ENCODE data around the gene TUBB1. TPM values are rescaled to one million over a fixed set of nuclear protein-coding genes. Genes with fewer than 3 reads are reported as not detected.

Gene TUBB1
- total and polyA plus RNA-seq, 2 of the 13 experiments (the other 11 are each of a cell fraction or from before 2014, with no cell fraction given) = 0.11 to 57.6 TPM

- TF ChIP-seq ZNF766 (CRISPR knock-in tag; IDR thresholded peaks at IDR 0.05; ENCODE audit: borderline replicate concordance) (peak; percentile 95), CHD4 (IDR thresholded peaks at IDR 0.05; ENCODE audit: borderline replicate concordance, low read length) (no peak), U2AF1 (optimal IDR thresholded peaks at IDR 0.05; ENCODE audit: low read depth, low read length) (peak; percentile 27), CAMTA2 (CRISPR knock-in tag; IDR thresholded peaks at IDR 0.05; ENCODE audit: borderline replicate concordance) (peak; percentile 96), ZBTB20 (CRISPR knock-in tag; IDR thresholded peaks at IDR 0.05; ENCODE audit: borderline replicate concordance, low read depth) (peak; percentile 83; the same call in 1 of the 2 replicates), ZFP36L2 (CRISPR knock-in tag; IDR thresholded peaks at IDR 0.05) (peak; percentile 63; the same call in 1 of the 2 replicates), MTA1 (CRISPR knock-in tag; IDR thresholded peaks at IDR 0.05; ENCODE audit: borderline replicate concordance) (peak; percentile 89; the same call in 1 of the 2 replicates), GPN1 (CRISPR knock-in tag; IDR thresholded peaks at IDR 0.05; ENCODE audit: borderline replicate concordance) (peak; percentile 86; the same call in 1 of the 2 replicates), ZNF557 (CRISPR knock-in tag; IDR thresholded peaks at IDR 0.05) (peak; percentile 85), ZNF775 (CRISPR knock-in tag; IDR thresholded peaks at IDR 0.05; ENCODE audit: borderline replicate concordance) (0 out of 2 replicates have a peak, but pooled peaks have one; percentile 46), FOXJ3 (CRISPR knock-in tag; IDR thresholded peaks at IDR 0.05; ENCODE audit: borderline replicate concordance) (no peak; the same call in 1 of the 2 replicates), ZSCAN29 (CRISPR knock-in tag; conservative IDR thresholded peaks at IDR 0.05) (peak; percentile 73; the same call in 1 of the 2 replicates), ISL2 (CRISPR knock-in tag; IDR thresholded peaks at IDR 0.05) (peak; percentile 39), ZNF841 (CRISPR knock-in tag; IDR thresholded peaks at IDR 0.05; ENCODE audit: borderline replicate concordance) (peak; percentile 78; the same call in 1 of the 2 replicates), KAT7 (CRISPR knock-in tag; IDR thresholded peaks at IDR 0.05; ENCODE audit: borderline replicate concordance) (peak; percentile 100), ZNF142 (CRISPR knock-in tag; IDR thresholded peaks at IDR 0.05) (peak; percentile 61; the same call in 1 of the 2 replicates), NFE2 (CRISPR knock-in tag; IDR thresholded peaks at IDR 0.05) (no peak), MAZ (IDR thresholded peaks at IDR 0.05; ENCODE audit: borderline replicate concordance, low read depth, low read length) (peak; percentile 95), MAZ (CRISPR knock-in tag; IDR thresholded peaks at IDR 0.05; ENCODE audit: low read depth) (peak; percentile 99), RBM22 (optimal IDR thresholded peaks at IDR 0.05; ENCODE audit: low read length) (no peak), REXO4 (CRISPR knock-in tag; IDR thresholded peaks at IDR 0.05; ENCODE audit: borderline replicate concordance) (peak; percentile 81)
- TF ChIP-seq, protein P1, sequence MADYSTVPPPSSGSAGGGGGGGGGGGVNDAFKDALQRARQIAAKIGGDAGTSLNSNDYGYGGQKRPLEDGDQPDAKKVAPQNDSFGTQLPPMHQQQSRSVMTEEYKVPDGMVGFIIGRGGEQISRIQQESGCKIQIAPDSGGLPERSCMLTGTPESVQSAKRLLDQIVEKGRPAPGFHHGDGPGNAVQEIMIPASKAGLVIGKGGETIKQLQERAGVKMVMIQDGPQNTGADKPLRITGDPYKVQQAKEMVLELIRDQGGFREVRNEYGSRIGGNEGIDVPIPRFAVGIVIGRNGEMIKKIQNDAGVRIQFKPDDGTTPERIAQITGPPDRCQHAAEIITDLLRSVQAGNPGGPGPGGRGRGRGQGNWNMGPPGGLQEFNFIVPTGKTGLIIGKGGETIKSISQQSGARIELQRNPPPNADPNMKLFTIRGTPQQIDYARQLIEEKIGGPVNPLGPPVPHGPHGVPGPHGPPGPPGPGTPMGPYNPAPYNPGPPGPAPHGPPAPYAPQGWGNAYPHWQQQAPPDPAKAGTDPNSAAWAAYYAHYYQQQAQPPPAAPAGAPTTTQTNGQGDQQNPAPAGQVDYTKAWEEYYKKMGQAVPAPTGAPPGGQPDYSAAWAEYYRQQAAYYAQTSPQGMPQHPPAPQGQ (CRISPR knock-in tag; IDR thresholded peaks at IDR 0.05; ENCODE audit: borderline replicate concordance) = 0 out of 2 replicates have a peak, but pooled peaks have one; percentile 29
Observed at GRCh38 chr20:59032023-59032712, 12.9 kb downstream of the TUBB1 start, which contains the start of gene ATP5F1E (continued).
